Esophagus squamous epithelium (tissue), 4 donors: Measurements from ENCODE around the gene KLKB1.

ENCODE experiments used
- POLR2A ChIP-seq, 4 donors: fragments of 450-650 bp; IDR thresholded peaks; one replicate each; pipeline ENCODE4 v1.6.1; 2017; ENCODE audit warnings: antibody characterized with exemption in 4 of 4, mild to moderate bottlenecking in 4 of 4, moderate library complexity in 3 of 4
- TF ChIP-seq, protein P1 (sequence below), 6 experiments: fragments of 450-650 bp in 4 of 6; fragments of 200-600 bp in 2 of 6; sonication (generic) in 2 of 6; IDR thresholded peaks; one replicate each; pipeline ENCODE4 v1.5.1; 2016 to 2019; ENCODE audit warnings: antibody characterized with exemption in 6 of 6, mild to moderate bottlenecking in 4 of 6, moderate library complexity in 4 of 6

GRCh38 chr4:186192066-186192612, 35.2 kb upstream of the KLKB1 start:
- TF ChIP-seq, protein P1, sequence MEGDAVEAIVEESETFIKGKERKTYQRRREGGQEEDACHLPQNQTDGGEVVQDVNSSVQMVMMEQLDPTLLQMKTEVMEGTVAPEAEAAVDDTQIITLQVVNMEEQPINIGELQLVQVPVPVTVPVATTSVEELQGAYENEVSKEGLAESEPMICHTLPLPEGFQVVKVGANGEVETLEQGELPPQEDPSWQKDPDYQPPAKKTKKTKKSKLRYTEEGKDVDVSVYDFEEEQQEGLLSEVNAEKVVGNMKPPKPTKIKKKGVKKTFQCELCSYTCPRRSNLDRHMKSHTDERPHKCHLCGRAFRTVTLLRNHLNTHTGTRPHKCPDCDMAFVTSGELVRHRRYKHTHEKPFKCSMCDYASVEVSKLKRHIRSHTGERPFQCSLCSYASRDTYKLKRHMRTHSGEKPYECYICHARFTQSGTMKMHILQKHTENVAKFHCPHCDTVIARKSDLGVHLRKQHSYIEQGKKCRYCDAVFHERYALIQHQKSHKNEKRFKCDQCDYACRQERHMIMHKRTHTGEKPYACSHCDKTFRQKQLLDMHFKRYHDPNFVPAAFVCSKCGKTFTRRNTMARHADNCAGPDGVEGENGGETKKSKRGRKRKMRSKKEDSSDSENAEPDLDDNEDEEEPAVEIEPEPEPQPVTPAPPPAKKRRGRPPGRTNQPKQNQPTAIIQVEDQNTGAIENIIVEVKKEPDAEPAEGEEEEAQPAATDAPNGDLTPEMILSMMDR (IDR thresholded peaks at IDR 0.05) = no peak
- TF ChIP-seq POLR2A (IDR thresholded peaks at IDR 0.05) = no peak
